Measurements from ENCODE around the gene SSC4D. TPM values are rescaled to one million over a fixed set of nuclear protein-coding genes. Genes with fewer than 3 reads are reported as not detected.

The SSC4D gene
- polyA plus RNA-seq, 1 donor, result 0.85 TPM

DNA sequence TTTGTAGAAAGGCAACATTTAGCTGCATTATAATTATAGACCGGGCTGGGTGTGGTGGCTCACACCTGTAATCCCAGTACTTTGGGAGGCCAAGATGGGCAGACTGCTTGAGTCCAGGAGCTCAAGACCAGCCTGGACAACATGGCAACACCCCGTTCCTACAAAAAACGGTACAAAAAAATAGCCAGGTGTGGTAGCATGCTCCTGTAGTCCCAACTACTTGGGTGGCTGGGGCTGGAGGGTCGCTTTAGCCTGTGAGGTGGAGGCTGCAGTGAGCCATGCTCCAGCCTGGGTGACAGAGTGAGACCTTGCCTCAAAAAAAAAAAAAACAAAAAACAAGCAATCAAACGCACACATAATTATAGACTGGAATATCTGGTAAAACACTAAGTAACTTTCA lies 55.8 kb downstream of the SSC4D start:
- no peak for DNase-seq

- no peak for DNase-seq
These were observed 57.3 kb downstream of the SSC4D start for GRCh38 chr7:76352193-76352592.

DNA sequence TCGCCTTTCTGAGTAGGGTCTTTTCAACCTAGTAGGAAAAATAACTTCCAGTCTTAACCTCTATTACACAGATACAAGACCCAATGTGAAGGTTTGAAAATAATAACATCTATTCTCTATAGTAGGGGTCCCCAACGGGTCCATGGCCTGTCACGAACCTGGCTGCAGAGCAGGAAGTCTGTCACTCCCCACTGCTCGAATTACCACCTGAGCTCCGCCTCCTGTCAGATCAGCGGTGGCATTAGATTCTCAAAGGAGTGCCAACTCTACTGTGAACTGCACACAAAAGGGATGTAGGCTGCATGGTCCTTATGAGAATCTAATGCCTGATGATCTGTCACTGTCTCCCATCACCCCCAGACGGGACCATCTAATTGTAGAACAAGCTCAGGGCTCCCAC lies 58.1 kb downstream of the SSC4D start:
- no peak for DNase-seq

- no peak for DNase-seq
These were observed 60.1 kb downstream of the SSC4D start for GRCh38 chr7:76349313-76349885.

- DNase-seq, result no peak
These were observed 61.8 kb downstream of the SSC4D start for GRCh38 chr7:76347710-76348109.

- no peak for DNase-seq
These were observed 62.7 kb downstream of the SSC4D start for GRCh38 chr7:76346778-76347177.

DNA sequence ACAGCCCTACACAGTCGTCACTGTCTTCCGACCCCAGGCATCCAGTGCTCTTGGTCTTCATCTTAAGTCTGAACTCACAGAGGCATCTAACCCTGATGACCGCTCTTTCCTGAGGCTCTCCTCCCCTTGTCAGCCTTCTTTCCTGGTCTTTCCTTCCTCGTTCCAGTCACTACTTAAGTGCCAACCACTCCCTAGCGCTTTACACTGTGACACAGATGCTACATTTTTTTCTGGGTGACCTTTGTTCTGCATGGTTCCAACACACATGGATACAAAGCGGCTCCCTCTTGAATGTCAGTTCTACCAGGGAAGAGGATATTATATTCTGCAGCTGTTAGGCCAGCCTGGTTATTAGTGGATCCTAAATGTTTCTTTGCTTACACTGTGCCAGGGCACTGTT lies 63.4 kb downstream of the SSC4D start:
- DNase-seq, result no peak

GRCh38 chr7:76343931-76344321 lies 65.6 kb downstream of the SSC4D start:
- DNase-seq, result no peak

DNA sequence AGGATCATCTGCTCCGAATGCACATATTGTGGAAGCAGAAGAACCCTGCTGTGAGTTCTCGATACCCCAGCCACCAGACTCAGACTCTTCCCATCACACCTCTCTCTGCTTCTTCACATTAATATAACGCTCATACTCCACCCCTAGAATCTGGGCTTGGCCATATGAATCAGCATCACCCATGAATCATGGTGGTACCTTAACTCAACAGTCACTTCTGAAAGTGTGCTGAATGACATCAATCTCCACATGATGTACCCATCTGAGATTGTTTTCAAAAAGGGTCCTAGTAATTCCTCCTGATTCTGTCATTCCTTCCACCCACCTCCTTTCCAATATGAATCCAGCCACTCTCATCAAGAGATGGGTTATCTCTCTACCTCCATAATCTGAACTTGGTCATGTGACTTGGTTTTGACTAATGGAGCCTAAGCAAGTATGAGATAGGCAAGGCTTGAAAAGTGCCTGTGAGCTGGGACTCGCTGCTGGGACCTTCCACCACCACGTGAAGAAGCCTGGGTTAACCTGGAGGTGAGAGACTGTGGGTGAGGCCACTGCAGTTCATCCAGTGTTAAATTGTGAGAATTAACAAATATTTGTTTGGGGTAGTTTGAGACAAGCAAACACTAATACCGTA lies 66.1 kb downstream of the SSC4D start:
- no peak for DNase-seq

DNA sequence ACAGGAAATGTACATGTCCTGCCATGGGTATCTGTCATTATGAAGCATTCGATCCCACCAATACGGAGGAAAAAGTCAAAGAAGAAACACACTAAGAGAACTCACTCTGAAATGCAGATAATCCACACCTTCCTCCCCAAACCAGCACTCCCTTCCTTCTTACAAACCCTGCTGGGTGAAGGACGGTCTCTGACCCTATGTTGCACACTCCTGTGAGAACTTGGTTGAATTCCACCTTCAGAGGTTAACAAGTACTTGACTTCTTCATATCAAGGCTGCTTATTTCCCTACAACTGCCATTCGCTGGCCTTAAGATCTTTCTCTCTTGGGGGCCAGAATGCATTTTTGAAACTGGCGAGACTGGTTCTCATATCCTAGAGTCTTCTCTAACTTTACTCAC lies 67.3 kb downstream of the SSC4D start:
- DNase-seq, result no peak

DNA sequence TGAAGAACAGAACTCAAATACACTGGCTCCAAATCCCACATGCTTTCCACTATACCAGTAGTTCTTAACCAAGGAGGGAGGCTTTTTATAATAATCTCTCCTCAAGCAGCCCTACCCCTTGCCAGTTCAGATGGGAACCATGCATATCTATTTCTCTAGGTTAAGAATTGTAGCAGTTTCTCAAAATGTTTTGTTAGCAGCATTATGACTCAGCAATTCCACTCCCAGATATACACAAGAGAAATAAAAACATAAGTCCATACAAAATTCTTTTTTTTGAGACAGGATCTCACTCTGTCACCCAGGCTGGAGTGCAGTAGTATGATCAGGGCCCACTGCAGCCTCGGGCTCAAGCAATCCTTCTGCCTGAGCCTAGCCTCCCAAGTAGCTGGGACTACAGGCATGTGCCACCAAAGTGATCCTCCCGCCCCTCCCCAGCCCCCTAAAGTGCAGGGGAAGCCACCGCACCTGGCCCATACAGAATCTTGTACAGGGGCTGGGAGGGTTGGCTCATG lies 68.8 kb downstream of the SSC4D start:
- DNase-seq, result no peak

Other genes starting within 250 kb of the SSC4D start
- 0.62 TPM for gene SRRM3, start 207.8 kb downstream of the SSC4D start, polyA plus RNA-seq (ENCODE audit: insufficient read length)
- gene HSPB1, start 107.0 kb downstream of the SSC4D start, polyA plus RNA-seq (ENCODE audit: insufficient read length), result 1,886 TPM
- gene YWHAG, start 50.7 kb downstream of the SSC4D start, polyA plus RNA-seq (ENCODE audit: insufficient read length), result 199 TPM
- gene ZP3, start 15.3 kb upstream of the SSC4D start, polyA plus RNA-seq (ENCODE audit: insufficient read length), result 1.2 TPM
- 8.0 TPM for gene DTX2, start 52.0 kb upstream of the SSC4D start, polyA plus RNA-seq (ENCODE audit: insufficient read length)
- 0.26 TPM for gene UPK3B, start 100.9 kb upstream of the SSC4D start, polyA plus RNA-seq (ENCODE audit: insufficient read length)
- gene SPDYE16, start 133.6 kb upstream of the SSC4D start, polyA plus RNA-seq (ENCODE audit: insufficient read length), result 4.5 TPM
- 13.2 TPM for gene POMZP3, start 217.6 kb upstream of the SSC4D start, polyA plus RNA-seq (ENCODE audit: insufficient read length)